EL (cell line): Measurements from ENCODE around the gene CEP104.

ENCODE experiments used
- DNase-seq: peaks from one replicate; pipeline ENCODE4 v3.0.0-alpha.2; 2016

The CEP104 gene

DNA sequence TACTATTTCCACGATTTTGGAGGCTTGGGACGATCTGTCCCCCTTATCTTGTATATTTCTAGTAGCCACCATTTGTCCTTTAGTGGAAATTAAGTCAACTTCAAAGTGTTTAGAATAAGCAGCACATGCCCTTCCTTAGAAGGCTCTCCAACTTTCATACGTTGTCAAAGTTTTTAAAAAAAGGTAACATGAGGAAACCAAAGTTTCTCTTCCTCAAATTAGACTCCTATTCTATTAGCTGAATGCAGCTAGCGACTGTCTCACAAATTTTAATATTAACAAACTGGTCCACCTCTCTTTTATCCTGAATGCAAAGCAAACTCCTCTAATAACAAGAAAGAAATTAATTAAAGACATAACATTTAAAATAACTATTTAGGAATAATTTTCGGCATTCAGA, 36.2 kb upstream of the CEP104 start:
- DNase-seq, result no peak

DNA sequence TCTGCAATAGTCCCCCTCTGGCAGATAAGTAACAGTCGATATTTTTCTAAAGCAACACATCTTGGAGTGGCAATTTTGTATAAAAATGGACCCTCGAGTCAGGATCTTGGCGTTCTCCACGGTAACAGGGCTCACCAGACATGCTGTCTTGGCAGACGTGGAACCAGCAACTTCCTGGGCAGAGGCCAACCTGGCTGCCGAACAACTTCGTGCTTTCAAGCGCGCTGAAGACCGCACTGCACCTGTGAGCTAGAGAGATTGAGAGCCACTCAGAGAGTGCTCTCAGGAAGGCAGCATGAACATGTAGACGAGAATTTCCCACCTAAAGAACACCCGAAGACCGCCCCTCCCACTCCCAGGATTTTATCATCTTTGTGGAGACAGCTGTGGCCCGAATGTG, 35.7 kb upstream of the CEP104 start:
- DNase-seq, result no peak

DNA sequence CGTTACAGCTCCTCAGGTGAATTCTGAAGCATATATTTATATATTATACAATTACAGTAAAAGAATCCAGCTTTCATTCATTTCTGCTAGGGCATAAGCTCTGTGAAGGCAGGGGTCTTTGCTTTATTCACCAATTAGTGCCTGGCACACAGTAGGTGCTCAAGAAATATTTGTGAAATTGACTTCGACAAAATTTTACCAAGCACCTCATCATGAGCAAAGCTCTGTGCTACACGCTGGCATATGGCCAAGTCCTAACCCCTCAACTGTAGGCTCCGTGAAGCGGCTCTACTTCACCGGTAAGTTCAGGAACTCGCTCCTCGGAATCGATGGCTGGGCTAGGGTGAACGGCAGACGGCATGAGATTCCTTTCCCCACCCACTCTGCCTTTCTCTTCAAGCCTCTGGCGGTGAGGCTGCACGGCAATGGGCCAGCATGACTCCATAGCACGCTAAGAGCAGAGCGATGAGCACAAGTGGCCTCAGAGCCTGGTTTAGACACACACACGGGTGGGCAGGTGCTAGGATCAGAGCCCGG, 34.4 kb upstream of the CEP104 start:
- DNase-seq, result no peak

DNA sequence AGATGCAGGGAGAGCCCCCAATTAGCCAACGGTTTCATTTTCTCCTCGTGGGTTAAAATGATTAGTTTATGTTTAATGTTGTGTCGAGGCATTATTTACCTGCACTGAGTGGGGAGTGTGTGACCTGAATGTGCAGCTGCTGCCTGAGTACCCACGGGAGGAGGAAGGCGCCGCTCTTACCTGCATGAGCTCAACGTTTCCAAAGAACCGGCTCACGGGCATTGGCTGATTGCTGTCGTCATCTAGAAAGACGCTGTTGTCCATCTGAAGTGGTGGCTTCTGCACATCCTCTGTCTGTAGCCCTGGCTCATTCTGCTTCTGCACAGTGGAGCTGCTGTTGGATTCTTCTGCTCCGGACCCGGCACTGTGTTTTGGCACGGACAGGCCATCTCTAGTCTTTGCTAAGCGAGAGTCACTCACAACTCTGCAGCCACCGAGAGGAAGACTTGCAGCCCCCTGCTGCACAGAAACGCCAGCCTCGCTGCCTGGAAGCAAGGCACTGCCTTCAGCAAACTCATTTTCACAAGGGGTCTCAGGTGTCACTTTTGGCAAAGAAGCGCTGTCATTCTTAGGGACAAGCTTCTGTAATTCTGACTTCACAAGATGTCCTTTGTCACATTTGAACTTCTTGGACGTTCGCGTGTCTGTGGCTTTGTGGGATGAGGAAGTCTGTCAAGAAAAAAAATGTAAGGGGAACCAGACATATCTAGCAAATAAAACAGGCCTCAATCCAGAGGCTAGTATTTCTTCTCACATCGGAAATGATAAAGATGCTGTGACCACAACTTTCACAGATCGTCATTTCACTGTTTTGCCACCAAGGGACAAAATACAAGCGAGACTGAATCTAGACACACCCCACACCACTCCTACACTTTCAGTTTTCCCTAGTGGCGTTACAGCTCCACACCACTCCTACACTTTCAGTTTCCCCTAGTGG, 33.6 kb upstream of the CEP104 start:
- DNase-seq, result no peak

DNA sequence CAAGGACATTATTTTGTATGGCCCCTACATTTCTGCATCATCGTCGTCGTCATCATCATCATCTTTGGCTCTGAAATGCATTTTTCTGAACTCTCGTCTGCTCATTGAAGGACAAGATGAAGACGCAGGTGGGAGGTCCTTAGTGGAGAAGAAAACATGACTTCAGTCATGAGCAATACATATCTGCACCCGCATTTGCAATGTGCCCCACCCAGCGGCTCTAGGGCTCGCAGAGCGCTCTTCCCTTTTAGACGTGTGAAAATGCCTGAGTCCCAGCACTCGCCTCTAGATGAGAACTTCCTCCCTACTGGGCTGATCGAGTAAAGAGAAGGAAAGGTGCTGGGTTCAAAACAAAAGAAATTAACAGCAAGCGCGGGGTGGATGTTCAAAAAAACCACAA, 32.9 kb upstream of the CEP104 start:
- no peak for DNase-seq

DNA sequence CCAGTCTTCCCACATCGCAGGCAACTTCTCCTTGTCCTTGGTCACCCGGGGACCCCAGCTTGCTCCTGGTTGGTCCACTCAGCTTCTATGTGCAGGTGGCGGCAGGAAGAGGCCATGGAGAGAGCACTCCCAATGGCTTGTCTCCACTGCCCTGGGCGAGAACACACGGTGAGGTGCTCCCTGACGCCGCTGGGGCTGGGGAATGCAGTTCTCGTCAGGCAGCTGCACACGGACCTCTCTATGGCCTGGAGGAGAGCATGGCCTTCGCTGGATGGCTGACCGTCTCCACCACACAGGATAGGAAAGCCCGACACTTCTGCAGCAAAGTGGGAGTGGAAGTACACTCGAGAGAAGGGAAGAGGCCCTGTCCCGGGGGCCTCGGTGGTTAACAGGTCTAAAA, 31.3 kb upstream of the CEP104 start:
- no peak for DNase-seq

DNA sequence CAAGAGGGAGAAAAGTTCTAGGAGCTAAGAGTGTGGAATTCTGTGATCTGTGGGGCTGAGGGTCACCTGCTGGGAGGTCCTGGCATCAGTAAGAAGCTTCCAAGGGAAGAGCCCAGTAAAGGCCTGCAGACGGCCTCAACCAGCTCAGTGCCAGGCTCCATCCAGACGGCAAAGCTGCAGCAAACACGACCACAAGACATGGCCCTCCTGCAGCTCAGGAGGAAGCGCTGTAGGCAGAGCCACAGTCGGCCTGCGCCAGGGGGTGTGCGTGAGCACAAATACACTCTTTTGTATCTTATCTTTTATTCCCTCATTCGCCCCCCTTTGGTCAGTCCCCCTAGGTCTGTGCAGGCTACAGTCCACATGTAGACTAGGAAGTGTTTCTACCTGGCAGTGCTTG, 29.7 kb upstream of the CEP104 start:
- no peak for DNase-seq

DNA sequence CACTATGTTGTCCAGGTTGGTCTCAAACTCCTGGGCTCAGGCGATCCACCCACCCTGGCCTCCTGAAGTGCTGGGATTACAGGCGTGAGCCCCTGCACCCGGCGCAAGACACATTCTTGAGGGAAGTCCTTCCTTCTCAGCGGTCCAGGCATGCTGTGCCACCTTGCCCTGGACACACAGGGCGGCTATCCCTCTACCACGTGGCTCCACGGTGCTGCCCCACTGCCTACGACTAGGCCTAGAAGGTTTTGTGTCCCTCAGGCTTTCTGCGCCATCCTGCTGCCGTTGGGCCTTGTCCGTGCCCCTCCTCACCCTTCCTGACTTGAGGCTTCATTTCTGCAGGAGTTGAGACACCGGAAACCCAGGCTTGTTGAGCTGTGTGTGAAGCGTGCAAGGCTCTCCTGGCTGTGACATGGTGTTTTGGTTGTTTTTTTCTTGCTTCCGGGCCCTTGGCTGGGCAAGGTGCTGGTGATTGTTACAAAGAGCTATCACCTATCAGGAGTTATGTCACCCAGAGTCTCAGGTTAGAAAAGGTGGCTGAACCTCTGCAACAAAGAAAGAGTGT, 29.2 kb upstream of the CEP104 start:
- DNase-seq, result no peak

DNA sequence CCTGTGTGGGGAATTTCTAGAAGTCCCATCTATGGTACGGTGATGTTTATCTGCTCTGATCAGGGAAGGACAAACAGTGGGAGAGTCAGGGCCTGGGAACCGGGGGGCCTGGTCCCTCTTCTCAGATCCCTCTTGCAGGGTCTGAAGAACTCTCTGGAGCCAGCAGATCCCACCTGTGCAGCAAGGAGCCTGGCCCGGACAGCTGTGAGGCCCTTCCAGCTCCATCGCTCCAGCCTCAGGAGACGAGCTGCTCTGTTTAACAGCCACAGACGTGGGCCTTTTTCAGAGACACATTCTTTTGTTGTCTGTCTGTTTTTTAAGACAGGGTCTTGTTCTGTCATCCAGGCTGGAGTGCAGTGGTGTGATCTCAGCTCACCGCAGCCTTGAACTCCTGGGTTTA, 28.6 kb upstream of the CEP104 start:
- DNase-seq, result no peak

DNA sequence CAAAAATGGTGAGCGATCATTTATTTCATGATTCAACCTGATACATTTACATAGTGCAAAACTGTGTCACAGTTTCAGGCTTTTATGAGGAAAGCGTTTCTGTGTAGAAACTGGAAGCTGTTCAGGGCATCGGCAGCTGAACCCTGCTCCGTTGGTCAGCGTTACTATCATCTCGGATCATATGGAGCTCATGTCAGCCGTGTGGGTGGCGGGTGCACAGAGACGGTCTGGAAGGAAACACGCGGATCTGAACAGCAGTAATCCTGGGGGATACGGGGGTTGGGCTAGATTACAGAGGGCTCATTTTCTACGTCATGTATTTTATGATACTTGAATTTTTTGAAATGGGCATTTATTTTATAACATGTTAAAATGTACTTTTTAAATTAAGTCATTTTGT, 28.0 kb upstream of the CEP104 start:
- DNase-seq, result no peak

DNA sequence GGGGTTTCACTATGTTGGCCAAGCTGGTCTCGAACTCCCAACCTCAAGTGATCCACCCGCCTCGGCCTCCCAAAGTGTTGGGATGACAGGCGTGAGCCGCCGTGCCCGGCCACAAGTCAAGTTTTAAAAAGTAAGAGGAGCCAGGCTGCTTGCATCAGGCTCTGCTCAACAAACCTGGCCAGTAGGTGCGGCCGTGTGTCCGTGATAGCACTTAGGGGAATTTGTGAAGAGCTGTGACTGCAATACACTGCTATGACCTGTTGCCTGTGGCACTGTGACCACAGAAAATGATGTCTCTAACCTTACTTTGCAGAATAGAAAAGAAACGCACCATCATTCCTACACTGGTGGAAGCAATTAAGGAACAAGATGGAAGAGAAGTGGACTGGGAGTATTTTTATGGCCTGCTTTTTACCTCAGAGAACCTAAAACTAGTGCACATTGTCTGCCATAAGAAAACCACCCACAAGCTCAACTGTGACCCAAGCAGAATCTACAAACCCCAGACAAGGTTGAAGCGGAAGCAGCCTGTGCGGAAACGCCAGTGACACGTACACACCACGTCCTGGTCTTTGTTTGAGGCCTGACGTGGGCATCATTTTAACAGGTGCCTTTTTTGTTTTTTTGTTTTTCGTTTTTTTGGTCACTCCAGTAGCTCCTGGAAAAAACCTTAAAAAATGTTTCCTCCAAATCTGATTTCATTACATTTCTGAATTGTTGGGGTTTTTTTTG, 26.3 kb upstream of the CEP104 start:
- no peak for DNase-seq

DNA sequence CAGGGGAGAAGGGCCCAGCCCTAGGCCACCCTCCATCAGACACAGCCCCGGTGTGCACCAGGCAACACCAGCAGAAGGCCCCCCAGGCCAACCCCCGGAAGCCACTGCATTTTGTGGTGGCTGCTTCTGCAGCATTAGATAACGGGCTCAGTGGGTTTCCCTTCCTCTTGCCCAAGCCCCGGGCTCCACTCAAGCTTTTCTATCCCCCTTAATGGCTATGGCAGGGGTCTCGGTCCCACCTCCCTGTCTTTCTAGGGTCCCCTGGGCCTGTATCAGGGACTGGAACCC, 24.1 kb upstream of the CEP104 start:
- no peak for DNase-seq

DNA sequence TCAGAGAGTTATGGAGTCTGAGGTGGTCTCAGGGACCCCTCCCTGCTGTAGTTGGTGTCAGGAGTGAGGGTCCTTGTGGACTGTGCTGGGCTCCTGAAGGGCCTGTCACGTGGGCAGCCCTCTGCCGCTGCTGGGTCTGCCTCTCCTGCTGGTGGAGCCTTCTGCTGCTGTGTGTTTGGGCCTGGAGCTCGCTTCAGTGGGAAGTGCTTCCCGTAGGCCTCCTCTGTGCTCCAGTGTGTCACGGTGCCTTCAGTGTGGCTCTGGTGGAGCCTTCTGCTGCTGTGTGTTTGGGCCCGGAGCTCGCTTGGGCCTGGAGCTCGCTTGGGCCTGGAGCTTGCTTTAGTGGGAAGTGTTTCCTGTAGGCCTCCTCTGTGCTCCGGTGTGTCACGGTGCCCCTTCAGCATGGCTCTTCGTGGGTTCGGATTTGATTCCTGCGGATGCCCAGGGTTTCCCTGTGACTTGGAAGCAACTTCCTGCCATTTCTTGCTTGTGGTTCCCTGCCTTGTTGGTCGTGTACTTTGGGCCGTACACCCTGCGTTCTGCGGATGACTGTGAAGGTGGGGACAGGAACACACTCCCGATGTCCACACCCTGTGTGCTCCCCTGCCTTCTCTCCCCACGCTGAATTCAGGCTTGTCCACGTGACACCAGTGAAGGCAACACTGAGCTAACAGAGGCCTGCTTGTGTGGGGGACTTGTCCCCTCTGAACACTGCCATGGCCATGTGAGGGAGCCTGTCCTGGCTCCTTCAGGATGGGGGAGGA, 23.6 kb upstream of the CEP104 start:
- no peak for DNase-seq

DNA sequence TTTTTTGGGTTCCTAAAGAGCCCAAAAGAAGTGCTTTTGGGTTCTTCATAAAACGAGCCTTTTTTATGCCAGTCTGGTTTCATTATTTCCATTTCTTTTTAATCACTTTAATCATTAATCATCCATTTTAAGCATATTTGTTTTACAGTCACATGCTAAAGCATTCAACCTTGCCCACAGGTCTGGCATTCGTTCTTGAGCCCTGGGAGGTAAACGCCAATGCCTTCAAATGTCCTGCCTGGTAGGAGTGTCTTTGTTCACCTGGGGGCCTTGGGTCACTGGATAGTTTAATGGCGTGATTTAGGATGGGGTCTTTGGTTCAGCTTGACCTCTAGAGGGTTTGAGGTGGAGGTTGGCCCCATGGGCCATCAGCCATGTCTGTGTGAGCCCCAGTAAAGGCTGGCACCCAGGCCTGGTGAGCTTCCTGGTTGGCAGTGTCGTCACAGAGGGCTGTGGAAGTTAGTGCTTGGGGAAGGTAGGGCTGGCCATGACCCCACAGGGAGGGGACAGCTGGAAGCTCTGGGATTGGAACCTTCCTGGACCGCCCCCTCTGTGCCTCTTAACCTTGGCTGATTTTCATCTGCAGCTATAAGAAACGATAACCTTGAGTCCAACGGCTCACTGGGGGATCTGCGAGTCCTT, 22.9 kb upstream of the CEP104 start:
- DNase-seq, result no peak

DNA sequence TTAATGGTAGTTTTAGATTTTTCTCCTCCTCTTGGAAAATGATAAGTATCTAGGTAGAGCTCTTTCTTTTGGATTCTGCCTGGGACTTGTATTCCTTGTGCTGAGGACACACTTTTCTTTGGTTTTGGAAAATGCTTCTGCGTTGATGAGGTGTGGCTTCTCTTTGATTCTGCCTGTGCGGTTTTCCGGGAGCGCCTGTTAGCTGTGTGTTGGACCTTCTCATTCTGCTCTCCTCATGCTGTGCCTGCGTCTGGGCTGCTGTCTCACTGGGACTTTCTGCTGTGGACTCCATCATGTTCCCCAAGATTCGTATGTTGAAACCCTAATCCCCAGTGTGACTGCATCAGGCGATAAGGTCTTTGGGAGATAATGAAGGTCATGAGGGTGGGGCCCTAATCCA, 22.1 kb upstream of the CEP104 start:
- no peak for DNase-seq

DNA sequence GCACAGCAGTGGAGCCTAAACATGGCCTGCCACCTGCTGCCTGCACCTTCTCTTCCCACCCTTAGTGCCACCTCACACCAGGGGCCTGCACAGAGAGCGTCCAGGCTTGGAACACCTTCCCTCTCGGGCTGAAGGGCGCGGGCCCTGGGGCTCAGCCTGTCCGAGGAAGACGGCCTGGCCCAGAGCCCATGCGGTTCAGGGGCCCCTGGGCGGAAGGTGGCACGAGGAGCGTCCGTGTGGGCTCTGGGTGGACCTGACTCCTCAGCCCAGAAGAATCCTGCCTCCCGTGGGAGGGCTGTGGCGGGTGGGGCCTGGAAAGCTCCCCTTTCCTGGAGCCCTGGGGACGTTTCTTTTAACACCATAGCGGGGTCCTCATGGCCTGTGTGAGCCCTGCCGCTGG, 19.7 kb upstream of the CEP104 start:
- no peak for DNase-seq

DNA sequence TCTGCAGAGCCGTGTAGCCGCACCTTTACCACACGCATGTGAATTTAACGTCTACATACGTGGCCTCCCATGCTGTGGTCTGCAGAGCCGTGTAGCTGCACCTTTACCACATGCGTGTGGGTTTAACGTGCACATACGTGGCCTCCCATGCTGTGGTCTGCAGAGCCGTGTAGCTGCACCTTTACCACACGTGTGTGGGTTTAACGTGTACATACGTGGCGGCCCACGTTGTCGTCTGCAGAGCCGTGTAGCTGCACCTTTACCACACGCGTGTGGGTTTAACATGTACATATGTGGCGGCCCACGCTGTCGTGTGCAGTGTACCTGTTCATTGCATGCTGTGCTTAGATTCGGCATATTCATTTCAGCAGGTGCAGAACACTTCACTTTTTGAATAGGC, 17.7 kb upstream of the CEP104 start:
- DNase-seq, result no peak

DNA sequence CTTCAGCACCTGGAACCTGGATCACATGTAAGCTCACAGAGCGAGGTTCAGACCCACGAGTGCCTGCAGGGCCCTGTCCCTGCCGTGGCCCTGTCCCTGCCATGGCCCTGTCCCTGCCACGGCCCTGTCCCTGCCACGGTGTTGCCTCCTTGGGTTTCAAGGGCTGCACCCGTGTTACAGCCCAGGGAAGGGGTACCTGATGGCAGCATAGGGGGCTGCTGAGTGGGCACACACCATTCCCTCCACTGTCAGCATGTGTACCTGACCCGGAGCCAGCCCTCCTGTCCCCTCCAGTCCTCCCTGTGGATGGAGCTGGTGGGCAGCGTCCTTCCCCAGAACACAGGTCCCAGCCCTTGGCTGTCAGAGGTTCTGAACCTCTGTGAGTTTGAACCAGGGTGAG, 15.5 kb upstream of the CEP104 start:
- no peak for DNase-seq

DNA sequence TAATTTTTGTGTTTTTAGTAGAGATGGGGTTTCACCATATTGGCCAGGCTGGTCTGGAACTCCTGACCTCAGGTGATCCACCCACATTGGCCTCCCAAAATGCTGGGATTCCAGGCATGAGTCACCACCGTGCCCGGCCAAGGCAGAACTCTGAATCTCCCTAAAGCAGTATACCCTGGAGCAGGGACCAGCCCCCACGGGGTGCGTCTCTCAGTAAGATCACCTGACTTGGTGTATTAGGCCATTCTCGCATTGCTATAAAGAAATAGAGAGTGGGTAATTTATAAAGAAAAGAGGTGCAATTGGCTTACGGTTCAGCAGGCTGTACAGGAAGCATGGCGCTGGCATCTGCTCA, 14.4 kb upstream of the CEP104 start:
- no peak for DNase-seq

DNA sequence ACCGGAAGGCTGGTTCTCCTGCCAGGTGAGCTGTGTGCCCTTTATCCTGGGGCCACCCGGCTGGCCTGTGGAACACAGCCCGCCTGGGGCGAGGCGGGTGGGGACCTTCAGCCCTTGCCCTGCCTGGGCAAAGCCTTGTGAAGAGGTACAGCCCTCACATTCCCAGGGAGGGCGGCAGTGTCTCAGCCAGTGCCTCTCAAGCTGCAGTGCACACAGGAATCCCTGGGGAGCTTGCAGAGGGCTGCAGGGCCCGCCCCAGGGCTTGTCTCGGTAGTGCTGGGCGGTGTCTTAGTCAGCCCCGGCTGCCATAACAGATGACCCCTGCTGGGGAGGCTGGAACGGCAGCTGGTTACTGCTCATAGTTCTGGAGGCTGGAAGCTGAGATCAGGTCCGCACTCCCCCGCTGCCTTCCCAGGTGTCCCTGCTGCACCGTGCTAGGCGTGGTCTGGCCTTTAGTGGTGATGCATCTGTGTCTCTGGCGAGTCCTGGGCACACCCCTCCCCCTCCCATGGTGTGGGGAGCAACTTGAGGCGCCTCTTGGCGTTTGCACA, 12.8 kb upstream of the CEP104 start:
- DNase-seq, result no peak

DNA sequence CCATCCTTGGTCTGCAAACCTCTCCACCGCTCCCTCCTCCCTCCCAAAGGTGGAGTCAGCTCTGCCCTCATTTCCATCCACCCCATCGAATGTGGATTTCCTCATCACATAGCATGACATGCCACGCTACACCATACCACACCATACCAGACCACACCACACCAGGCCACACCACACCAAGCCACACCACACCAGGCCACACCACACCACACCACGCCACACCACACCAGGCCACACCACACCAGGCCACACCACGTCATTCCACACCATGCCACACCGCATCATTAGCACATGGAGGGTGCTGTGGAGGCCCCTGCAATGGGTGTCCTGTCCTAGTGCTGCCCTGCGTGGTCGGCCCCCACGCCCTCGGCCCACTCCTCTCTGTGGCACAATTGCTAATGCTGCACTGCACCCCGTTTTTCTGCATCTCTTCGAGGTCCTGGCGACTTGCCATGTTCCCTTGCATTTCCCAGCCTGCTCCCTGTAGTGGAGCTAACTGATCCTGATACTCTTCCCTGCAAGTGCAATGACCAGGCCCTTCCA, 11.5 kb upstream of the CEP104 start:
- no peak for DNase-seq

DNA sequence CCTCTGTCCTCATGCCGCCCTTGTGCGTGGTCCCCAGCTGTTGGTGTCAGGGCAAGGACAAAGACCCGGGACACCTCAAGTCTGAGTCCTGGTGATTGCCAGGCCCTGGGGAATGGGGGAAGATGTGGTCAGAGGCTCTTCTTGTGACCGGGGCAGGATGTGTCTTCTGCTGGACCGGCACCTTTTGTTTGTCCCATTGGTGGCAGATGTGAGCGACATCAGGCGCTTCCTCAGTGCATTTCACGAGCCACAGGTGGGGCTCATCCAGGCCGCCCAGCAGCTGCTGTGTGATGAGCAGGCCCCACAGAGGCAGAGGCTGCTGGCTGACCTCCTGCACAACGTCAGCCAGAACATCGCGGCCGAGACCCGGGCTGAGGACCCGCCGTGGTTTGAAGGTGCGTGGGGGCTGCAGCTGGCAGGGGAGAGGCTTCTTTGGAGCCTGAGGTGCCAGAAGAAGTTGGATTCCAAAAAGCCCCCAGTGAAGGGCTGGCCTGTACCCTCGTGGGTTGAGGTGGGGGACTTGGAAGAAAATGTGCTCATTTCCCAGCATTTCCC, 8.7 kb upstream of the CEP104 start:
- DNase-seq, result no peak
